PC-3 (cell line): Measurements from ENCODE around the gene ICAM1. TPM values are rescaled to one million over a fixed set of nuclear protein-coding genes. Genes with fewer than 3 reads are reported as not detected.

Source experiments
- ATAC-seq: fragments of 200-7000 bp; cut with Tn5 transposase; 2 replicates; pipeline ENCODE4 v1.9.1; 2020; ENCODE audit warnings: mild to moderate bottlenecking, moderate library complexity
- BruUV-seq: library from RNA; stranded (reverse); fragments of 400-500 nt; replicated peaks from 2 replicates; lab custom pipeline; 2021; lab: Mats Ljungman, UMichigan
- CTCF ChIA-PET: fragments of 300-600 bp; sonication (Branson Sonifier 250); formaldehyde crosslinking; loops from one replicate; lab custom pipeline; 2022; ENCODE audit warnings: antibody characterized with exemption; lab: Charles Lee
- POLR2A ChIA-PET: fragments of 300-600 bp; sonication (Branson Sonifier 250); formaldehyde crosslinking; loops from one replicate; lab custom pipeline; 2022; ENCODE audit warnings: antibody characterized with exemption; ENCODE audit not compliant: unreplicated experiment; lab: Charles Lee
- DNase-seq: peaks from one replicate; pipeline ENCODE4 v3.0.0-alpha.2; 2015
- H2AFZ ChIP-seq: fragments of 300-600 bp; sonication (generic); 2 replicates; pipeline ENCODE4 v1.6.0; 2016; ENCODE audit warnings: antibody characterized with exemption, low read length
- H3F3A ChIP-seq: fragments of 300-600 bp; sonication (generic); one replicate; pipeline ENCODE4 v1.6.0; 2017; ENCODE audit warnings: antibody characterized with exemption, low read length, control low read depth, mild to moderate bottlenecking; ENCODE audit not compliant: unreplicated experiment
- H3K27ac ChIP-seq: fragments of 300-600 bp; sonication (generic); 2 replicates; pipeline ENCODE4 v1.5.1; 2016; ENCODE audit warnings: mild to moderate bottlenecking, low read length
- H3K27me3 ChIP-seq: fragments of 300-600 bp; sonication (generic); 2 replicates; pipeline ENCODE4 v1.6.1; 2016; ENCODE audit warnings: low read length, mixed read lengths
- H3K36me3 ChIP-seq: fragments of 300-600 bp; sonication (generic); 2 replicates; pipeline ENCODE4 v1.6.1; 2016; ENCODE audit warnings: low read depth, mixed run types, low read length, mixed read lengths
- H3K4me1 ChIP-seq: fragments of 300-600 bp; sonication (generic); 2 replicates; pipeline ENCODE4 v1.5.1; 2016; ENCODE audit warnings: low read length; ENCODE audit not compliant: insufficient read depth
- H3K4me2 ChIP-seq: fragments of 300-600 bp; sonication (generic); 2 replicates; pipeline ENCODE4 v1.6.0; 2016; ENCODE audit warnings: low read length
- H3K4me3 ChIP-seq: fragments of 300-600 bp; sonication (generic); 2 replicates; pipeline ENCODE4 v1.5.1; 2016; ENCODE audit warnings: mild to moderate bottlenecking, low read length, mixed read lengths
- H3K79me2 ChIP-seq: fragments of 300-600 bp; sonication (generic); 2 replicates; pipeline ENCODE4 v1.6.1; 2017; ENCODE audit warnings: low read length, mixed read lengths
- H3K9ac ChIP-seq: fragments of 300-600 bp; sonication (generic); 2 replicates; pipeline ENCODE4 v1.6.0; 2016; ENCODE audit warnings: mild to moderate bottlenecking, low read length
- H3K9me2 ChIP-seq: fragments of 300-600 bp; sonication (generic); replicated peaks from 2 replicates; pipeline ENCODE4 v1.6.1; 2016; ENCODE audit warnings: mixed run types, low read length, mixed read lengths
- H3K9me3 ChIP-seq: fragments of 300-600 bp; sonication (generic); 2 replicates; pipeline ENCODE4 v1.6.1; 2016; ENCODE audit warnings: low read length, mixed read lengths
- H4K20me1 ChIP-seq: fragments of 300-600 bp; sonication (generic); 2 replicates; pipeline ENCODE4 v1.6.1; 2016; ENCODE audit warnings: low read length, mixed read lengths
- CTCF ChIP-seq: fragments of 300-600 bp; sonication (generic); conservative IDR thresholded peaks from 2 replicates; pipeline ENCODE4 v1.5.1; 2017; ENCODE audit warnings: antibody characterized with exemption, low read depth, mild to moderate bottlenecking, low read length
- EZH2 ChIP-seq: fragments of 300-600 bp; sonication (generic); IDR thresholded peaks from one replicate; pipeline ENCODE4 v1.6.1; 2017; ENCODE audit warnings: antibody characterized with exemption, mild to moderate bottlenecking, low read length; ENCODE audit not compliant: unreplicated experiment
- EZH2phosphoT487 ChIP-seq: fragments of 300-600 bp; sonication (generic); IDR thresholded peaks from 2 replicates; pipeline ENCODE4 v1.6.1; 2018; ENCODE audit warnings: mild to moderate bottlenecking, antibody characterized with exemption, low read length, borderline replicate concordance
- intact Hi-C: fragments of 100-400 bp; cut with micrococcal nuclease; formaldehyde crosslinking; loops from 2 replicates; pipeline ENCODE4 v1.9.0; 2023
- total RNA-seq: library from RNA; depleted of rRNA; stranded (reverse); fragments of >200 nt; gene quantifications from 2 replicates; pipeline ENCODE4 v1.2.3, GENCODE V29; 2014

ICAM1 gene
- total RNA-seq, 1 experiment from 2014 or later = 15.3 TPM

DNA sequence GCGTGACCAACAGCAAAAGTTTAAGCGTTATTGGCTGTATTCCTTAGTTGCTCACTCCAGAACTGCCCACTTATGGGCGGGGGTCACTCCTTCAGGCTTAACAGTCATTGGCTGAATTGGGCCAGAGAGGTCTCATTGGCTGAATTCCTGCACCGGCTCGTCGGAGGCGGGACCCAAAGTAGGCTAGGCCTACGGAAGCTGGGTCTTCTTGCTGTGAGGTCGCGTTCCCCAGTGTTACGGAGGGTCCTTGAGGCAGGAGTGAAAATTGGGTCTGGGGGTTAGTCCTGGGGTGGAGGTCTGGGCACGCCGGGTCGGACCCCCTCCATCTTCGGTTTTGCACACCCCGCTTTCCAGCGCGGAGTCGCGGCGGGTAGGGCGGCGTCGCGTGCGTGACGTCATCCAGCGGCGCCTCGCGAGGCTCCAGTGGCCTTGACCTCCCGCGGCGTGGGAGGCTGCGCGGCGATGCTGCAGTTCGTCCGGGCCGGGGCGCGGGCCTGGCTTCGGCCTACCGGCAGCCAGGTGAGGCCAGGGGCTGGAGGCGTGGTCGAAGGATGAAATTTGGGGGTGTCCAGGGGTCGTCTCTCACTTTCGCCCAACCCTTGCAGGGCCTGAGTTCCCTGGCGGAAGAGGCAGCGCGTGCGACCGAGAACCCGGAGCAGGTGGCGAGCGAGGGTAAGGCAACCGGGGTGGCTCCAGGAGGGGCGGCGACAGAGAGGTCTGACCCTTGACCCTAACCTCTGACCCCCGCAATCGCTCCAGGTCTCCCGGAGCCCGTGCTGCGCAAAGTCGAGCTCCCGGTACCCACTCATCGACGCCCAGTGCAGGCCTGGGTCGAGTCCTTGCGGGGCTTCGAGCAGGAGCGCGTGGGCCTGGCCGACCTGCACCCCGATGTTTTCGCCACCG lies 18.9 kb upstream of the ICAM1 start, which contains the start of gene MRPL4:
TSS of gene MRPL4 (plus strand) at position 423 of the 903 bp plus-strand sequence. CDS start at position 463, 40 bp downstream.
- Histone ChIP-seq H3K9me3 (no peaks in the 10 kb centered on the region), H2AFZ (peak within 1 kb of the TSS; percentile 99), H3K79me2 (peaks cover 27% of the 10 kb centered on the region), H3K27ac (peak within 1 kb of the TSS; percentile 46), H3K9ac (peak within 1 kb of the TSS; percentile 94), H3K27me3 (no peaks in the 10 kb centered on the region), H3K36me3 (peaks cover 22% of the 10 kb centered on the region), H3K4me2 (peak within 1 kb of the TSS; percentile 97), H3F3A (no peaks in the 10 kb centered on the region), H3K4me1 (peaks cover 8% of the 10 kb centered on the region; the same call in 1 of the 2 replicates), H4K20me1 (no peaks in the 10 kb centered on the region), H3K4me3 (peak within 1 kb of the TSS; percentile 97), H3K9me2 (no peaks in the 10 kb centered on the region)
- DNase-seq = peak; percentile 100
- POLR2A ChIA-PET = interaction anchor here (0.5 to 0.7 kb wide), 4 partner anchors 25 to 129 kb away, joined by 3 to 14 read pairs (median 6); partner anchors contain the start of gene TYK2
- ATAC-seq = peak; percentile 96
- intact Hi-C loops = loop anchor here (1.0 to 5.0 kb wide), 4 partner anchors 132 to 318 kb away; no protein-coding TSS in a partner anchor
- no TSS peak for BruUV-seq
- CTCF ChIA-PET = interaction anchor here (0.5 to 0.6 kb wide), 2 partner anchors 58 to 149 kb away, joined by 3 to 4 read pairs; no protein-coding TSS in a partner anchor
- TF ChIP-seq EZH2 (no peak), CTCF (no peak), EZH2phosphoT487 (no peak)

DNA sequence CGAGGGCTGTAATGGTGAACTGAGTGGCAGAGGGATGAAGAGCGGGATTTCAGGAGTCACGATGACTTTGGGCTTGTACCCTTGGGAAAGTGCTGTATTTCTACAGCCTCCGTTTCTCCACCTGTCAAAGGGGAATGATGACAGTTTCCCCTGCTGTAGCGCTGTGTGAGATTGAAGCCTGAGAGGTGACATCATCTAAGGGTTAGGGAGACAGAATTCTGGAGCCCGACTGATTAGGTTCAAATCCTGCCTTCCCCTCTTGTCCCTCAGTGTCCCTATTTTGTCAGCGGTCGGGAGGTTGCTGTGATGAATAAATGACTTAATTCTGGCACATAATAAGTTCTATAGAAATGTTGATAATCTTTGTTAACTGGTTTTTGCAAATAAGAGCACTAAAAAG lies 18.2 kb upstream of the ICAM1 start:
- intact Hi-C loops = loop anchor here (5.0 kb wide), 1 partner anchor 225 kb away; no protein-coding TSS in a partner anchor
- DNase-seq = no peak
- no peaks in the 10 kb centered on the region for H3K9me3 ChIP-seq
- no peaks in the 10 kb centered on the region for H3K27me3 ChIP-seq
- peak overlapping the region; percentile 97 for H3K4me2 ChIP-seq
- H3K79me2 ChIP-seq = peaks cover 27% of the 10 kb centered on the region
- H3K36me3 ChIP-seq = peaks cover 29% of the 10 kb centered on the region
- no peaks in the 10 kb centered on the region for H3F3A ChIP-seq
- no peak for ATAC-seq
- TF ChIP-seq EZH2phosphoT487 (no peak), EZH2 (no peak), CTCF (no peak)
- H4K20me1 ChIP-seq = no peaks in the 10 kb centered on the region
- H3K9me2 ChIP-seq = no peaks in the 10 kb centered on the region
- H3K27ac ChIP-seq = peak overlapping the region; percentile 46
- POLR2A ChIA-PET = no interaction called here
- H2AFZ ChIP-seq = peak overlapping the region; percentile 99
- H3K4me3 ChIP-seq = peak overlapping the region; percentile 97
- peak overlapping the region; percentile 94 for H3K9ac ChIP-seq
- H3K4me1 ChIP-seq = peaks cover 8% of the 10 kb centered on the region; the same call in 1 of the 2 replicates
- BruUV-seq = TSS peak; percentile 62
- CTCF ChIA-PET = no interaction called here
